Hepatocyte (in vitro differentiated cells): ENCODE measurements around the gene ZNF469. TPM values are rescaled to one million over a fixed set of nuclear protein-coding genes. Genes with fewer than 3 reads are reported as not detected.

ENCODE experiments used
- DNase-seq: peaks from one replicate; pipeline ENCODE4 v3.0.0-alpha.2; 2016; ENCODE audit warnings: low spot score
- H2AFZ ChIP-seq: fragments of 200-600 bp; sonication (generic); 2 replicates; pipeline ENCODE4 v1.6.0; 2016; ENCODE audit warnings: antibody characterized with exemption, mild to moderate bottlenecking
- H3K27ac ChIP-seq: fragments of 200-600 bp; sonication (generic); 2 replicates; pipeline ENCODE4 v1.5.1; 2016; ENCODE audit warnings: mild to moderate bottlenecking
- H3K27me3 ChIP-seq: fragments of 200-600 bp; sonication (generic); 2 replicates; pipeline ENCODE4 v1.6.1; 2016
- H3K36me3 ChIP-seq: fragments of 200-600 bp; sonication (generic); replicated peaks from 2 replicates; pipeline ENCODE4 v1.5.1; 2016; ENCODE audit warnings: low read depth; ENCODE audit not compliant: insufficient read depth
- H3K4me1 ChIP-seq: fragments of 200-600 bp; sonication (generic); 2 replicates; pipeline ENCODE4 v1.5.1; 2016; ENCODE audit warnings: mild to moderate bottlenecking, moderate library complexity; ENCODE audit not compliant: insufficient read depth
- H3K4me2 ChIP-seq: fragments of 200-600 bp; sonication (generic); 2 replicates; pipeline ENCODE4 v1.6.0; 2016
- H3K4me3 ChIP-seq: fragments of 200-600 bp; sonication (generic); 2 replicates; pipeline ENCODE4 v1.5.1; 2016; ENCODE audit warnings: mild to moderate bottlenecking
- H3K79me2 ChIP-seq: fragments of 200-600 bp; sonication (generic); 2 replicates; pipeline ENCODE4 v1.6.0; 2017; ENCODE audit warnings: mild to moderate bottlenecking
- H3K9me2 ChIP-seq: fragments of 200-600 bp; sonication (generic); replicated peaks from 2 replicates; pipeline ENCODE4 v1.6.0; 2017; ENCODE audit warnings: mild to moderate bottlenecking; ENCODE audit not compliant: insufficient read depth
- H3K9me3 ChIP-seq: fragments of 200-600 bp; sonication (generic); 2 replicates; pipeline ENCODE4 v1.5.1; 2016; ENCODE audit warnings: low read depth, mild to moderate bottlenecking
- H4K20me1 ChIP-seq: fragments of 200-600 bp; sonication (generic); 2 replicates; pipeline ENCODE4 v1.6.0; 2016; ENCODE audit warnings: mild to moderate bottlenecking; ENCODE audit not compliant: insufficient read depth, poor library complexity, severe bottlenecking
- CTCF ChIP-seq: fragments of 200-600 bp; sonication (generic); IDR thresholded peaks from 2 replicates; pipeline ENCODE4 v1.5.1; 2016; ENCODE audit warnings: antibody characterized with exemption, mild to moderate bottlenecking; ENCODE audit not compliant: poor library complexity
- EZH2 ChIP-seq: fragments of 200-600 bp; sonication (generic); IDR thresholded peaks from 2 replicates; pipeline ENCODE4 v1.6.1; 2016; ENCODE audit warnings: antibody characterized with exemption, mild to moderate bottlenecking, borderline replicate concordance
- EZH2phosphoT487 ChIP-seq: fragments of 200-600 bp; sonication (generic); IDR thresholded peaks from one replicate; pipeline ENCODE4 v1.6.1; 2018; ENCODE audit warnings: antibody characterized with exemption, mild to moderate bottlenecking, low read depth, moderate library complexity; ENCODE audit not compliant: unreplicated experiment, severe bottlenecking
- WGBS: methylation state at CpG from one replicate; pipeline ENCODE4 v1.1.6; 2016; ENCODE audit warnings: low lambda C conversion rate; ENCODE audit errors: missing lambda C conversion rate; 5-methylcytosine and 5-hydroxymethylcytosine counted together
- polyA plus RNA-seq: library from polyadenylated mRNA; unstranded; fragments of >200 nt; fragmentation: Nextera tagmentation; extraction: Ambion mirVana; gene quantifications from 2 replicates; pipeline ENCODE4 v1.2.1, GENCODE V29; 2016
- total RNA-seq: library from RNA; depleted of rRNA; stranded (reverse); fragments of >200 nt; gene quantifications from 2 replicates; pipeline ENCODE4 v1.2.3, GENCODE V29; 2014

Gene ZNF469
- total and polyA plus RNA-seq, 2 experiments from 2014 or later, result 1.0 to 1.3 TPM

GRCh38 chr16:88400186-88400585 is 17.4 kb downstream of the ZNF469 start:
- no peak for DNase-seq
- no peaks in the 10 kb centered on the region for H3K79me2 ChIP-seq
- no peak overlapping the region for H2AFZ ChIP-seq
- H4K20me1 ChIP-seq, result no peaks in the 10 kb centered on the region
- H3K9me3 ChIP-seq, result no peaks in the 10 kb centered on the region
- no peak for TF ChIP-seq EZH2
- TF ChIP-seq EZH2phosphoT487, result no peak
- TF ChIP-seq CTCF, result no peak
- H3K9me2 ChIP-seq, result no peaks in the 10 kb centered on the region
- no peaks in the 10 kb centered on the region for H3K36me3 ChIP-seq
- 96% methylated on average over 9 of the region's 9 CpGs for WGBS
- peaks cover 1% of the 10 kb centered on the region for H3K4me1 ChIP-seq
- H3K4me2 ChIP-seq, result no peak overlapping the region
- no peaks in the 10 kb centered on the region for H3K27me3 ChIP-seq
- no peak overlapping the region for H3K4me3 ChIP-seq
- H3K27ac ChIP-seq, result no peak overlapping the region

DNA sequence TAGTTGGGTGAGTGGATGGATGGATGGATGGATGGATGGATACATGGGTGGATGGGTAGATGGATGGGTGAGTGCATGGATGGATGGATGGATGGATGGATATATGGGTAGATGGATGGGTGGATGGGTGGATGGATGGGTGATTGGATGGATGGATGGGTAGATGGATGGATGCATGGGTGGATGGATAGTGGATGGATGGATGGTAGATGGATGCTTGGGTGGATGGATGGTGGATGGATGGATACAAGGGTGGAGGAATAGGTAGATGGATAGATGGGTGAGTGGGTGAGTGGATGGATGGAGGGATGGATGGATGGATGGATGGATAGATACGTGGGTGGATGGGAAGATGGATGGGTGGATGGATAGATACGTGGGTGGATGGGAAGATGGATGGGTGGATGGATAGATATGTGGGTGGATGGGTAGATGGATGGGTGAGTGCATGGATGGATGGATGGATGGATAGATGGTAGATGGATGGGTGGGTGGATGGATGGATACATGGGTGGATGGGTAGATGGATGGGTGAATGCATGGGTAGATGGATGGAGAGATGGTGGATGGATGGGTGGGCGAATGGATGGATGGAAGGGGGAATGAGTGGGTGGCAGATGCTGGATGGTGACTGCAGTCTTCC is 19.0 kb downstream of the ZNF469 start:
- DNase-seq, result no peak
- no peak overlapping the region for H2AFZ ChIP-seq
- H3K36me3 ChIP-seq, result no peaks in the 10 kb centered on the region
- H3K27ac ChIP-seq, result no peak overlapping the region
- H3K9me3 ChIP-seq, result no peaks in the 10 kb centered on the region
- H3K4me2 ChIP-seq, result no peak overlapping the region
- H3K4me3 ChIP-seq, result no peak overlapping the region
- no peaks in the 10 kb centered on the region for H3K9me2 ChIP-seq
- H4K20me1 ChIP-seq, result no peaks in the 10 kb centered on the region
- H3K27me3 ChIP-seq, result no peaks in the 10 kb centered on the region
- peaks cover 13% of the 10 kb centered on the region for H3K4me1 ChIP-seq
- TF ChIP-seq EZH2phosphoT487, result no peak
- TF ChIP-seq CTCF, result no peak
- WGBS, result 89% methylated on average over 3 of the region's 3 CpGs
- no peaks in the 10 kb centered on the region for H3K79me2 ChIP-seq

DNA sequence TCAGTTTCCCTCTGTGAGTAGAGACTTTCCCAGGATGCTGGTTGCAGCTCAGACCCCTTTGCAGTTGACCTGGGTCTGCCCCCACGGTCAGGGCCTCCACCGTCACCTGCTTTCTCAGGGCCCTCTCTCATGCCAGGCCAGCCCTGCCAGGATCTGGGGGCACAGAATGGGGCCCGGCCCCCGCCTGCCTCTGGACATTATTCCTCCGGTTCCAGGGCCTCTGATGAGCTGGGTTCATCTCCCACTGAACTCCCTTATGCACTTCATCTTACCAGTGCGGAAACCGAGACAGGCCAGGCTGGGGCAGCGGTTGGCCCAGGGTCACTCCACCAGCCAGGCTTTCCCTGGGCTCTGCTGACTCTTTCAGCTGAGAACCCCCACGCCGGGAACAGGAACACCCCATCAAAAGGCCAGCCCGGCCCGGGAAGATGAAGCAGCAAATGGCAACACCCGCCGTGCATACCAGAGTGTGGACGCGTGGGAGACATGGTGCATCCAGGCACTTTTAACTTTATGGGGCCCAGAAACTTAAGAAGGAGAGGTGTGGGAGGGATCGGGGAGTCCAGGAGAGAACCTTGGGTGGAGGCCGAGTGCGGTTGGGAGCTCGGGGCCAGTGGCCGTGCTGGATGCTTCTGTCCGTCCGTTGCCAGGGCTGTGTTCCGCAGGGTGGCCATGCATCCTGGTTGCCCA is 19.9 kb downstream of the ZNF469 start:
- Histone ChIP-seq H4K20me1 (no peaks in the 10 kb centered on the region), H3K4me3 (no peak overlapping the region), H3K27ac (no peak overlapping the region), H3K4me1 (peaks cover 13% of the 10 kb centered on the region), H3K9me3 (no peaks in the 10 kb centered on the region), H3K79me2 (no peaks in the 10 kb centered on the region), H3K36me3 (no peaks in the 10 kb centered on the region), H3K4me2 (no peak overlapping the region), H3K9me2 (no peaks in the 10 kb centered on the region), H3K27me3 (no peaks in the 10 kb centered on the region), H2AFZ (no peak overlapping the region)
- DNase-seq, result no peak
- 80% methylated on average over 24 of the region's 24 CpGs for WGBS
- TF ChIP-seq CTCF (no peak), EZH2phosphoT487 (no peak), EZH2 (no peak)
